ENCODE data around the gene SEZ6L.

The SEZ6L gene

DNA sequence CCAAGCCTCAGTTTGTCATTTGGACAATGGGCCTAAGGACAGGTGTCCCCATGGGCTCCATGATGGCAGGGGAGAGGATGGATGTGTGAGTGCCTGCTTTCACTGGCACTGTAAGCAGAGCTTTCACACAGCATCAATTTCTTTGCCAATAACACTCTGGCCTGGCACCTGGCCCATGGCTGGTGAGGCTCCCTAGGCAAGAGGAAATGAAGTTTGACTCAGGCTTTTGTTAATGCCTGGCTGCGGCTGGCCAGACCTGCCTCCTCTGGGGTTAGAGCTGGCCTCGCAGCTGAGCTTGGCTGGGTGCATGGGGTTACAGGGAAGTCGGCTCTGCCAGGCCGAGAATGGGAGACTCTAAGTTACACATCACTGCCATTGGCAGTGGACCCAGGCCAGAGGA, 30.0 kb upstream of the SEZ6L start:
- no peak overlapping the region for H2AFZ ChIP-seq (ENCODE audit: low read depth)

GRCh38 chr22:26141831-26142230, 27.4 kb upstream of the SEZ6L start:
- Histone ChIP-seq H3K4me1 (ENCODE audit: low read depth, poor library complexity, severe bottlenecking) (no peaks in the 10 kb centered on the region), H2AFZ (ENCODE audit: low read depth) (no peak overlapping the region)
- TF ChIP-seq, protein P1, sequence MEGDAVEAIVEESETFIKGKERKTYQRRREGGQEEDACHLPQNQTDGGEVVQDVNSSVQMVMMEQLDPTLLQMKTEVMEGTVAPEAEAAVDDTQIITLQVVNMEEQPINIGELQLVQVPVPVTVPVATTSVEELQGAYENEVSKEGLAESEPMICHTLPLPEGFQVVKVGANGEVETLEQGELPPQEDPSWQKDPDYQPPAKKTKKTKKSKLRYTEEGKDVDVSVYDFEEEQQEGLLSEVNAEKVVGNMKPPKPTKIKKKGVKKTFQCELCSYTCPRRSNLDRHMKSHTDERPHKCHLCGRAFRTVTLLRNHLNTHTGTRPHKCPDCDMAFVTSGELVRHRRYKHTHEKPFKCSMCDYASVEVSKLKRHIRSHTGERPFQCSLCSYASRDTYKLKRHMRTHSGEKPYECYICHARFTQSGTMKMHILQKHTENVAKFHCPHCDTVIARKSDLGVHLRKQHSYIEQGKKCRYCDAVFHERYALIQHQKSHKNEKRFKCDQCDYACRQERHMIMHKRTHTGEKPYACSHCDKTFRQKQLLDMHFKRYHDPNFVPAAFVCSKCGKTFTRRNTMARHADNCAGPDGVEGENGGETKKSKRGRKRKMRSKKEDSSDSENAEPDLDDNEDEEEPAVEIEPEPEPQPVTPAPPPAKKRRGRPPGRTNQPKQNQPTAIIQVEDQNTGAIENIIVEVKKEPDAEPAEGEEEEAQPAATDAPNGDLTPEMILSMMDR (conservative IDR thresholded peaks at IDR 0.05; ENCODE audit: low read depth, low read length): no peak

More for the DNA sequence above, 30.0 kb upstream of the SEZ6L start:
- H3K36me3 ChIP-seq (ENCODE audit: insufficient read depth): no peaks in the 10 kb centered on the region
- no peak overlapping the region for H3K9ac ChIP-seq
- TF ChIP-seq, protein P1 (conservative IDR thresholded peaks at IDR 0.05; ENCODE audit: low read depth, low read length): no peak
- no peaks in the 10 kb centered on the region for H3K27me3 ChIP-seq (ENCODE audit: insufficient read depth, low read depth)
- H3K27ac ChIP-seq: no peak overlapping the region
- H4K20me1 ChIP-seq (ENCODE audit: insufficient read depth): no peaks in the 10 kb centered on the region
- no peaks in the 10 kb centered on the region for H3K79me2 ChIP-seq (ENCODE audit: insufficient read depth, low read depth)
- H3K4me3 ChIP-seq (IDR thresholded peaks at IDR 0.05; ENCODE audit: insufficient read depth, low read depth, low read length): no peak overlapping the region
- no peaks in the 10 kb centered on the region for H3K4me1 ChIP-seq (ENCODE audit: low read depth, poor library complexity, severe bottlenecking)
- H3K4me2 ChIP-seq: no peak overlapping the region

DNA sequence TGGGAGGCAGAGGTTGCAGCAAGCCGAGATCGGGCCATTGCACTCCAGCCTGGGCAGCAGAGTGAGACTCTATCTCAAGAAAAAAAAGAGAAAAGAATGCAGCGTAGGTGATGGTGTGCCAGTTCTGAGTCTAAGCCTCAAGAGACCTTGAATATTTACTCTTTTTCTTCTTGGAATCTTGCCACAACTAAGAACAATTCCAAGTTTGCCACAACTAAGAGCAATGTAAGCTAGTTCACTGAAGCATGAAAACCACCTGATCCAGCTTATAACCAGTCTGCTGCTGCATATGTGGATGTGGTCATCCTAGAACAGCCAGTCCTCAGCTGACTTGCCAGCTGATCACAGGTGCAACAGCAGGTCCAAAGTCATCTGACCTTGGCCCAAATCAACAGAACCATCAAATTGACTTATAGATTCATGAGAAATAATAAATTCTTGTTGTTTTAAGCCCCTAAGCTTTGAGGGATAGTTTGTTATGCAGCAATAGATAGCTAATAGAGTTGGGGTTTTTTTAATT, 25.4 kb upstream of the SEZ6L start:
- TF ChIP-seq, protein P1 (conservative IDR thresholded peaks at IDR 0.05; ENCODE audit: low read depth, low read length): no peak
- no peaks in the 10 kb centered on the region for H4K20me1 ChIP-seq (ENCODE audit: insufficient read depth)
- H3K4me3 ChIP-seq (IDR thresholded peaks at IDR 0.05; ENCODE audit: insufficient read depth, low read depth, low read length): no peak overlapping the region
- no peak overlapping the region for H3K27ac ChIP-seq
- no peak overlapping the region for H3K9ac ChIP-seq
- H3K4me1 ChIP-seq (ENCODE audit: low read depth, poor library complexity, severe bottlenecking): no peaks in the 10 kb centered on the region
- no peaks in the 10 kb centered on the region for H3K79me2 ChIP-seq (ENCODE audit: insufficient read depth, low read depth)
- H3K4me2 ChIP-seq: no peak overlapping the region
- no peaks in the 10 kb centered on the region for H3K36me3 ChIP-seq (ENCODE audit: insufficient read depth)
- H3K27me3 ChIP-seq (ENCODE audit: insufficient read depth, low read depth): no peaks in the 10 kb centered on the region
- no peak overlapping the region for H2AFZ ChIP-seq (ENCODE audit: low read depth)

More at GRCh38 chr22:26141831-26142230, 27.4 kb upstream of the SEZ6L start:
- Histone ChIP-seq H4K20me1 (ENCODE audit: insufficient read depth) (no peaks in the 10 kb centered on the region), H3K4me3 (IDR thresholded peaks at IDR 0.05; ENCODE audit: insufficient read depth, low read depth, low read length) (no peak overlapping the region), H3K4me2 (no peak overlapping the region), H3K36me3 (ENCODE audit: insufficient read depth) (no peaks in the 10 kb centered on the region), H3K79me2 (ENCODE audit: insufficient read depth, low read depth) (no peaks in the 10 kb centered on the region), H3K27ac (no peak overlapping the region), H3K9ac (no peak overlapping the region), H3K27me3 (ENCODE audit: insufficient read depth, low read depth) (no peaks in the 10 kb centered on the region)

DNA sequence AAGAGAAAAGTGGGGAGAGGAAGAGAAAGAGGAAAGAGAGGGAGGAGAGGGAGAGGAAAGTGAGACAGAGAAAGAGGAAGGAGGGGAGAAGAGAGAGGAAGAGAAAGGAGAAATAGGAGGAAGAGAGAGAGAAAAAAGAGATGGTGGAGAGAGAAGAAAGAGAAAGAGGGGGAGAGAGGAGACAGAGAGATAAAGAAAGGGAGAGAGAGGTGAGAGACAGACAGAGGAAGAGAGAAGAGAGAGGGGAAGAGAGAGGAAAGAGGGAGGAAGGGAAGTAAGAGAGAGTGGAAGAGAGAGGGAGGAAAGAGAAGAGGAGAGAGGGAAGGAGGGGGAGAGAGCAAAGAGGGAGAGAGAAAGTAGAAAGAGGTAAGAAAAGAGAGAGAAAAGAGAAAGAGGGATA, 9.4 kb upstream of the SEZ6L start:
- no peaks in the 10 kb centered on the region for H3K4me1 ChIP-seq (ENCODE audit: low read depth, poor library complexity, severe bottlenecking)
- H2AFZ ChIP-seq (ENCODE audit: low read depth): no peak overlapping the region
- no peaks in the 10 kb centered on the region for H3K79me2 ChIP-seq (ENCODE audit: insufficient read depth, low read depth)
- H3K9ac ChIP-seq: no peak overlapping the region
- H3K4me2 ChIP-seq: no peak overlapping the region
- no peaks in the 10 kb centered on the region for H3K36me3 ChIP-seq (ENCODE audit: insufficient read depth)
- no peaks in the 10 kb centered on the region for H4K20me1 ChIP-seq (ENCODE audit: insufficient read depth)
- H3K27me3 ChIP-seq (ENCODE audit: insufficient read depth, low read depth): no peaks in the 10 kb centered on the region
- no peak overlapping the region for H3K27ac ChIP-seq
- TF ChIP-seq, protein P1 (conservative IDR thresholded peaks at IDR 0.05; ENCODE audit: low read depth, low read length): no peak
- H3K4me3 ChIP-seq (IDR thresholded peaks at IDR 0.05; ENCODE audit: insufficient read depth, low read depth, low read length): no peak overlapping the region

Measured in KMS-11 (cell line).